ENCODE results near the gene PHRF1. TPM values are rescaled to one million over a fixed set of nuclear protein-coding genes. Genes with fewer than 3 reads are reported as not detected.

Gene PHRF1
- total RNA-seq, 1 experiment from 2014 or later: 48.9 TPM

DNA sequence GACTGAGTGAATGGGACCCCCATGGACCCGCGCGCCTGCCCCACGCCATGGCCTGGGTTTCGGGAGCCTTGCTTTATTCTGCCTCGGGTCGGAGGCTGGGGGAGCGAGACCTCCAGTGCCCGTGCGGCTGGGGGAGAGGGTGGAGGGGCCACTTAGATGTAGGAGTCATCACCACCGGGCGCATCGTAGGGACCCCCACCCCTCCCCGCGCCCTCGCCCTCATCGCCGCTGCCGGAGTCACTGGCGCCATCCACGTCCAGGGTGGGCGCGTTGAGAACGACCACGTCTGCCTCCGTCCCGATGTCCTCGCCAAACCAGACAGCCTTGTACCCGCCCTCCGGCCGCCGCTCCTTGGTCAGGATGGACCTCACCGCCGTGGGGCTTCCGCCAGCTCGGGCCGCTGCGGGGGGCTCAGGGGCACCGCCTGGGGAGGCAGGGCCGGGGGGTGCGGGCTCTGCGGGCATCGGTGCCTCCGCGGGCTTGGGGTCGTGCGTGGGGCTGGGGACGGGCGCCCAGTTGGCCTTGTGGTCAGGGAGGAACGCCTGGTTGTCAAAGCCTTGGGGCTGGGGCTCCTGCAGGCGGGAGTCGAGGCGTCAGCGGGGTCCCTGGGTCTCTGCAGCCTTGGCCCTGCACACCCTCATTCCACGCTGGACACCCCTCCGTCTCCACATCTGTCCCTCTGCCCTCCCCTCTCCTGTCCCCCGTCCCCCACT is 41.1 kb downstream of the PHRF1 start:
- Histone ChIP-seq H2BK5ac (ENCODE audit: insufficient read length, low read length) (no peak overlapping the region), H3K79me1 (ENCODE audit: insufficient read depth, low read depth, low read length, poor library complexity, severe bottlenecking) (no peaks in the 10 kb centered on the region), H4K8ac (replicated peaks; ENCODE audit: insufficient read length, low read depth, low read length) (no peak overlapping the region), H3K56ac (ENCODE audit: insufficient read length, low read depth, low read length) (no peak overlapping the region), H3T11ph (ENCODE audit: low read length) (no peak overlapping the region), H2AFZ (ENCODE audit: low read length) (no peak overlapping the region), H3K9ac (ENCODE audit: extremely low read depth, insufficient read length, low read length) (no peak overlapping the region), H2AK5ac (ENCODE audit: insufficient read length, low read length) (no peak overlapping the region), H2BK15ac (ENCODE audit: low read depth, low read length) (no peak overlapping the region), H3K23ac (ENCODE audit: insufficient read length, low read depth, low read length) (no peak overlapping the region), H4K5ac (ENCODE audit: insufficient read length, low read depth, low read length) (no peak overlapping the region), H2BK20ac (ENCODE audit: low read depth, low read length, poor library complexity, severe bottlenecking) (no peak overlapping the region), H4K20me1 (ENCODE audit: control insufficient read depth, insufficient read depth, insufficient read length) (no peaks in the 10 kb centered on the region), H3K27me3 (ENCODE audit: insufficient read depth, low read length) (no peaks in the 10 kb centered on the region), H3K79me2 (ENCODE audit: insufficient read depth, low read length) (no peaks in the 10 kb centered on the region), H3K4me1 (ENCODE audit: insufficient read depth, low read length) (no peaks in the 10 kb centered on the region), H3K23me2 (ENCODE audit: insufficient read length, low read depth, low read length, poor library complexity, severe bottlenecking) (peaks cover 4% of the 10 kb centered on the region), H2BK12ac (ENCODE audit: insufficient read length, low read depth, low read length) (no peak overlapping the region), H3K18ac (ENCODE audit: insufficient read length, low read depth, low read length) (no peak overlapping the region), H3K4me2 (ENCODE audit: insufficient read depth, insufficient read length, low read length) (no peak overlapping the region), H3K4ac (ENCODE audit: low read depth, low read length) (no peak overlapping the region), H2BK120ac (ENCODE audit: low read depth, low read length, poor library complexity, severe bottlenecking) (no peak overlapping the region), H3K14ac (ENCODE audit: insufficient read depth, low read length) (no peak overlapping the region), H3K9me3 (ENCODE audit: control insufficient read depth, low read depth, low read length) (no peaks in the 10 kb centered on the region), H3K27ac (ENCODE audit: insufficient read length, low read depth, low read length) (no peak overlapping the region), H4K91ac (ENCODE audit: insufficient read length, low read depth, low read length) (no peak overlapping the region)
- no peak for DNase-seq
- Mint-ChIP-seq H3K27ac (no peak overlapping the region), H3K4me3 (no peak overlapping the region), H3K4me1 (peaks cover under 1 to 3% of the 10 kb centered on the region in 2 experiments; a peak in 2 of 4 replicates), H3K9me3 (no peaks in the 10 kb centered on the region), H3K27me3 (ENCODE audit: low read depth) (no peaks in the 10 kb centered on the region), H3K36me3 (ENCODE audit: insufficient read depth in 1 of 3, low read depth in 3 of 3) (peaks cover 0 to 9% (median 5%) of the 10 kb centered on the region in 3 experiments; a peak in 4 of 7 replicates)
- TF ChIP-seq, protein P1, sequence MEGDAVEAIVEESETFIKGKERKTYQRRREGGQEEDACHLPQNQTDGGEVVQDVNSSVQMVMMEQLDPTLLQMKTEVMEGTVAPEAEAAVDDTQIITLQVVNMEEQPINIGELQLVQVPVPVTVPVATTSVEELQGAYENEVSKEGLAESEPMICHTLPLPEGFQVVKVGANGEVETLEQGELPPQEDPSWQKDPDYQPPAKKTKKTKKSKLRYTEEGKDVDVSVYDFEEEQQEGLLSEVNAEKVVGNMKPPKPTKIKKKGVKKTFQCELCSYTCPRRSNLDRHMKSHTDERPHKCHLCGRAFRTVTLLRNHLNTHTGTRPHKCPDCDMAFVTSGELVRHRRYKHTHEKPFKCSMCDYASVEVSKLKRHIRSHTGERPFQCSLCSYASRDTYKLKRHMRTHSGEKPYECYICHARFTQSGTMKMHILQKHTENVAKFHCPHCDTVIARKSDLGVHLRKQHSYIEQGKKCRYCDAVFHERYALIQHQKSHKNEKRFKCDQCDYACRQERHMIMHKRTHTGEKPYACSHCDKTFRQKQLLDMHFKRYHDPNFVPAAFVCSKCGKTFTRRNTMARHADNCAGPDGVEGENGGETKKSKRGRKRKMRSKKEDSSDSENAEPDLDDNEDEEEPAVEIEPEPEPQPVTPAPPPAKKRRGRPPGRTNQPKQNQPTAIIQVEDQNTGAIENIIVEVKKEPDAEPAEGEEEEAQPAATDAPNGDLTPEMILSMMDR (conservative IDR thresholded peaks at IDR 0.05): no peak
- no CpG with 5 or more reads among the region's 57 CpGs for WGBS (ENCODE audit: extremely low coverage, insufficient read length, low lambda C conversion rate)
